Suppressor macrophage treated with lipopolysaccharide for 4 hours (primary cell): ENCODE data around the gene FBXO48.
"Not testable (repeated sequence)": the region's sequence is repeated elsewhere in the genome, so short reads cannot be mapped to it uniquely, and the experiment has no call there.

Experiments
- DNase-seq: peaks from one replicate; pipeline ENCODE4 v3.0.0-alpha.2; 2020

The FBXO48 gene

DNA sequence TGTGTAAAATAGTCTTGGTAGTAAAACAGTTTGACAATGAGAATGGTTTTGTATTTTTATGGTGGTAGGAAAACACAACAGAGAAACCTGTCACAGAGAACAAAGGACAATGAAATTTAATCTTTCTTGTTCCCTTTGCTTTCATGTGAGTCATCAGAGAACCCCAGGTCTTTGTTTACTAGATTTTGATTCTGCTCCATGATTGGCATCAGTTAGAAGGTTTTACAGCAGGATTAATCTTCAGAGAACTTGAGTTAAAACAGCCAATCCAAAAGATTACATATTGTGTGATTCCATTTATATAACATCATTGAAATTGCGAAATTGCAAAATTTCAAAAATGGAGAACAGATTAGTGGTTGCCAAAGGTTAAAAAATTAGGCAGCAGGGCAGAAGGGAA is 2.8 kb upstream of the FBXO48 start:
- peak; percentile 26 for DNase-seq

DNA sequence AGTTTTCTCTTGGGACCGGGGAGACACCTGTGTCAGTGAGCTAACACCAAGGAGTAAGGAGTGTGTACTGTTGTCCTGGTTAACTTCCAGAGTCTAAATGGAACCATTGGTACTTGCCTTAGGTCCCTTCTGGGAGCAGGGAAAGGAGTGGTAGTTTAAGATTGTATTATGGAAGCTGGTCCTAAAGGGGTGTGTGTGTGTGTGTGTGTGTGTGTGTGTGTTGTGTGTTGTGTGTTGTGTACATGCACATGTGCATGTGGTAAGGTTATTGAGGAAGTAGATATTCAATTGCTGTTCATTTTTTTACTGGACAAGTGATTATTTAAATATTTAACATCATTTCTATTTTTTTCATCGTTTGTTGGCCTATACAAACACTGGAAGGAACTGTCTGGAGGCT is 1.7 kb upstream of the FBXO48 start:
- no peak for DNase-seq

DNA sequence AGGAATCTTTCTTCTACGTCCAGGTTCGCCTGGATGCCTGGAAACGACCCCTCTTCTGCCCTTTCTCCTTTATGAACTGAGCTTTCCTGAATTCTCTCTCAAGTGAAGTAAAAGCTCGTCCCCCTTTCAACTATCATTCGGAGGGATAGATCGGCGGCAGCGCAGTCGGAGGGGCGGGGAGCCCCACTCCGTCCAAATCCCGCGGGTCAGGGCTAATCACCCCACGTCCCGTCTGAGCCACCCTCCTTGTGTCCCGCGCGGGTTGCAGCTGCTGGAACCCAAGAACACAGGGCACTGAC is 367 bp downstream of the FBXO48 start:
- DNase-seq, result no peak

DNA sequence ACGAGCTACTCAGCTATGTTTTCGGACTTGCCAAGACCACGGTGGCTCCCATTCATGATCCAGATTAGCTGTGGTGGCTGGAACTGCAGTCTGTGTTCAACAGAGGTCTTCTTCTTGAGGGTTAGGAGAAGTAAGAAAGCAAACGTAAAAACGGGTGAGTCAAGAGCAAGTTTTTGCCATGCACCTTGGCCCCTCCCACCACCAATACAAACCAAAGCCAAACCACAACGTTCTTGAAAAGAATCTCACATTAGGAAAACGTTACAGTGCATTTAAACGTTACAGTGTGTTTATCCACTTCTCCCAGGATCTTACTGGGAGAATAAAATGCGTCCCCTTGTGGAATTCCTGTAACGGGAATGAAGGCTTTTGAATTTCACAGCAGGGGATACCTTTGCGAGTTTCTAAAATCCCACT is 725 bp downstream of the FBXO48 start:
- peak; percentile 40 for DNase-seq

DNA sequence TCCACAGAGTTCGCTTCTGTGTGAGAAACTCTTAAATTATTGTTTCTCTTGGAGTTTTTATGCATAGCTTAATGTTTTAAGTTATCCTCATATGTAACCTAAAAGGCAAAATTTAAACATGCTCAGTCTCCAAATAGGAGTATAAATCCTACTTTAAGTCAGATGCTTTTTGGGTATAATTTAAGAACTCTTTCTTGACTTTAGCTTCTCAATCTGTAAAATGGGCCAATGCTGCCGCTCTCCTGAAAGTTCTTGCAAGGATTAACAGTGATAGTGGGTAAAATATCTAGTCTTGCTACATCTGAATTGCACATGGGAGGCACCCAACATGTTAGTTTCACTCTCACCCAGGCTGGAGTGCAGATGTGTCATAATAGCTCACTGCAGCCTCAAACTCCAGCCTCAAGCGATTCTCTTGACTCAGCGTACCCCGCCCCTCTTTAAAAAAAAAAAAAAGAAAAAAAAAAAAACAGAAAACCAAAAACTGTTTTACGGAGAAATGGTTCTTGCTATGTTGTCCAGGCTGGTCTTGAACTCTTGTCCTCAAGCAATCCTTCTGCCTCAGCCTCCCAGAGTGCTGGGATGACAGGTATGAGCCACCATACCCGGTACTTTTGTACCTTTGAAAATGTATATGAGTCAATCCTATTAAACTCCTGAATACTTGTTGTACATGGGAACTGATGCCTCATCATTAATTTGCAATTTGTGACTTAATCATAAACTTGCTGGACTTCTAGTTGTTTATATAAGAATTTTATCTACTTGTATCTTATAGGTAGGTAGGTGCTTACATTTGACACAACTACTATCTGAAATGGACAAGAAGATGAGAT is 1.8 kb downstream of the FBXO48 start:
- peak; percentile 75 for DNase-seq

DNA sequence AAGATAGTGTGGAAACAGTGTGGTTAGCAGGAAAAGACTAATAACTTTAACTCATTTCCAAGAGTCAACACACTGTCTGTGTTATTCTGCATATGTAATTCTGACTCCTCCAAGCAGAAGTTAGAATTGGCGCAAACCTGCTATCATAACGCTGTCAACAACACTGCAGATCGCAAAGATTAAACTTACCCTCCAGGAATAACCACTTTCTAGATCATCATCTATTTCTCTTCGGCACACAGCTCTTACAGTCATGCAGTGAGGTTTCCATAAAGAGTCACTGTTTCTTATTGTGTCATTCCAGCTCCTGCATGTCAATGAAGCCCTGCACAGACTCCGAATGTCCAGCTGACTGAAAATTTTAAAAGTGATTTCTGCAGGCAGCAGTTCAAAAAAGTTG is 2.4 kb downstream of the FBXO48 start:
- DNase-seq, result no peak

DNA sequence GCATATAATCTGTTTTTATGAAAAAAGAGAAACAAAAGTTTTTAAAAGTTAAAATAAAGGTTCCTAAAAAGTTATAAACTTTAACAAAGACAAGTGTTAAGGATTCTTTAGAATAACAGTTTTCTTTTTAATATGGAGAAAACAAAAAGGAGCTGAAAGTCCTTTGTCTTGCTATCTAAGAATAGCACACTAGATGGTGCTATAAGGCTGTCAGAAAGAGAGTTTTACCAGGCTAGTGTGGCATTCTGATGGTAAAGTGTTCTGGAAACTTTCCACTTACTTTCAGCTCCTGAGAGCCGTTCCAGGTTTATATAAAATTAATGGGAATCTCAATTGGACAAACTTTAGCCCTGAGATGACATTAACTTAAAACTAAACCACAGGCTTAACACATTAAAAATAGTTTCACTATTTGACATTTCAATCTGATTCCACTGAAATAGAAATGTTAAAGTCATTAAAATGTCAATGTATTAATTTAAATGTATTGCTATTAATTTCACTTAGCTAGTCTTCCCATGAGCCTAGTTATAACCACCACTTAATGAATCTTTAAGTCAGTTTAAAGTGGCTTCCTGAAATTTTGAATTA is 3.7 kb downstream of the FBXO48 start:
- peak; percentile 75 for DNase-seq

DNA sequence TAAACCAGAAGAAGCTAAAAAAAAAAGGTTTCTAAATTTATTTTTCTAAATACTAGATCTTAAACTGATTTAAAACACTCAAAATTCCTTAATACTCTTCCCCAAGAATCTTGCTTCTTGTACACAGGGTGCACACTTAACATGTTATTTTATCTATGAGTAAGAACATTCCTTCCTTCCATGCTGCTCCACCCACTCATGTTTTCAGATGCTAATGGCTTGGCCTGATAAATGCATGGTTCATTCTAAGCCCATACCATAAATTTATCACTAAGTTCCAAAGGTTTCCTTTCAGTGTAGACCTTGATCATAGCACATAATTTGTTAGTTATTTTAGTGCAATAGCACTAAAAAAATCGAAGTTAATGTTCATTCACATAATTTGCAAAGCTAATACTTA is 8.1 kb downstream of the FBXO48 start:
- DNase-seq, result no peak

DNA sequence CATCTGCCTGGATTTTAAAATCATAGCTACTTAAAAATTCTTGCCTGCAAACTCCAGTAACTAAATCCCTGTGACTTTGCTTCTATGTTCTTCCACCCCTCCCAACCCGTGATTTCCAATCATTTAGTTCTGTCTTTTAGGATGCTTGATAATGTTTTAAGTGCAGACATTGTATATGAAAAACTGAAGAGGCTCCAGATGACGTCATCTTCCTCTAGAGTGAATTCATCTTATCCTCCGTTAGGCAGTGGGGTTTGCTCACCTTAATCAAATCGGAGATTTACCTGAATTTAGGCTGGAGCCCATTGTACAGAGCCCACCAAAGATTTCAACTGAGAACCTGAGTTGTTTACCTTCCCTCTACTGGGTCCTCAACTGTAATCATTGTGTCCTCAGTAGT is 10.9 kb downstream of the FBXO48 start:
- no peak for DNase-seq

DNA sequence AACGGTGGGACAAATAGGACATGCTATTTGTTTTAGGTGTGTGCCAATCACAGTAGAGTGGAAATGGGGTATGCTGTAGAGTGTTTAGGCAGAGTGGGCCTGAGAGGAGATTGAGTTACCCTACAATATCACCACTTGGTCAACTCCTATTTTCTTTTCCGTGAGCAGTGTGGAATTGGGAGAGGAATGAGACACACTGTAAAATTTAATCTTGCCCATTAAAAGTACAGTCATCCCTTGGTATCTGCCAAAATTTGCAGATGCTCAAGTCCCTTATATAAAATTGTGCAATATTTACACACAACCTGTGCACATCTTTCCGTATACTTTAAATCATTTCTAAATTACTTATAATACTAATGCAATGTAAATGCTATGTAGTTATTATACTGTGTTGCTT is 12.4 kb downstream of the FBXO48 start:
- DNase-seq, result no peak

DNA sequence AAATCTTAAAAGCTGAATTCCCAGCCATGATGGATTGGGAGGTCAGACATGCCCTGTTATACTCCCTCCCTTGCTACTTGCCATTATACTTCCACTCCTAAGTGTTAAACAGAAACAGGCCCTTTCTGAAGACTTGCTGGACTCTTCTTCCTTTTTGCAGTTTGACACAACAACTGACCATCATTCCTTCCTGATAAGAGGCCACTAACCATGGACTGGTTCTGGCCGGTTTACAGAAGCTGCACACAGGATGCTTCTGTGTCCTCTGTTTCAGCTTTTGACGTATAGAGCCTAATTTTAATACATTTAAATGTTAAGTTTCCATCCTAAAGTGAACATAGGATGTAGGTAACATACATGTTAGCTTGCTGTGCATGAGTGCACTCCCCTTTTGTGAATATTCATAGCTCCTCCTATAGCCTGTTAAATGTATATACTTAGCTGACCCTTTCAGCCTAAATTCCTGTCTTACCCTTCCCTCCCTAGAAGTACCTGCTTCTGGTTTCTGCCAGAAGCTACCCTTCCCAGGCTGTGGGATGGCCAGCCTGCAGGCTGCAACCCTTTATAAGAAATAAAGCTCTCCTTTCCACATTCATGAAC is 13.2 kb downstream of the FBXO48 start:
- no peak for DNase-seq

DNA sequence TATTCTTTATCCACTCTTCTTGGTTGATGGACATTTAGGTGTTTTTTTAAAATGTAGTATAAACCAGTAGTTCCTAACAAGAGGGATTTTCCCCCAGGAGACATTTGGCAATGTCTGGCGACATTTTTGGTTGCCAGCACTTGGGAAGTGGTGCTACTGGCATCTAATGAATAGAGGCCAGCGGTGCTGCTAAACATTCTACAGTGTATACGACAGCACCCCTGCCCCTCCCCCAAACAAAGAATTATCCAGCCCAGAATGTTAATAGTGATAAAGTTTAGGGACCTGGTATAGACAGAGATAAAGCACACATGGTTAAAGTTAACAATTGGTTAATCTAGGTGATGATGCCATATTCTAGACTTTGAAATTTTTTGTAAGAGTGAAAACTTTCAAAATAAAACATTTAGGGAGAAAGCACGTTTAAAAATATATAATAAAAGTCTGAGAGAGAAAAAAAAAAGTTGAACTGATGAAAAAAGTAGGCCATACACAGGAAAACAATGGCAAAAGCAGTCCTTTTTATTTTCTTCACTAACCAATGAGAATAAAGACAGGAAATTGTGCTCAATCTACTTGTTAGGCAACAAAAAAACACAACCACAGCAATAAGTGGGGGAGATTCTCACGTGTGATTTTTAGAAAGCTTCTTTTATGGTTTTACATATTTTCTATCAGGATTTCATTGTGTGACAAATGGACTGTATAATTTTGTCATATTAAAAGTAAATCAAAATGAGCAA is 14.8 kb downstream of the FBXO48 start:
- no peak for DNase-seq

DNA sequence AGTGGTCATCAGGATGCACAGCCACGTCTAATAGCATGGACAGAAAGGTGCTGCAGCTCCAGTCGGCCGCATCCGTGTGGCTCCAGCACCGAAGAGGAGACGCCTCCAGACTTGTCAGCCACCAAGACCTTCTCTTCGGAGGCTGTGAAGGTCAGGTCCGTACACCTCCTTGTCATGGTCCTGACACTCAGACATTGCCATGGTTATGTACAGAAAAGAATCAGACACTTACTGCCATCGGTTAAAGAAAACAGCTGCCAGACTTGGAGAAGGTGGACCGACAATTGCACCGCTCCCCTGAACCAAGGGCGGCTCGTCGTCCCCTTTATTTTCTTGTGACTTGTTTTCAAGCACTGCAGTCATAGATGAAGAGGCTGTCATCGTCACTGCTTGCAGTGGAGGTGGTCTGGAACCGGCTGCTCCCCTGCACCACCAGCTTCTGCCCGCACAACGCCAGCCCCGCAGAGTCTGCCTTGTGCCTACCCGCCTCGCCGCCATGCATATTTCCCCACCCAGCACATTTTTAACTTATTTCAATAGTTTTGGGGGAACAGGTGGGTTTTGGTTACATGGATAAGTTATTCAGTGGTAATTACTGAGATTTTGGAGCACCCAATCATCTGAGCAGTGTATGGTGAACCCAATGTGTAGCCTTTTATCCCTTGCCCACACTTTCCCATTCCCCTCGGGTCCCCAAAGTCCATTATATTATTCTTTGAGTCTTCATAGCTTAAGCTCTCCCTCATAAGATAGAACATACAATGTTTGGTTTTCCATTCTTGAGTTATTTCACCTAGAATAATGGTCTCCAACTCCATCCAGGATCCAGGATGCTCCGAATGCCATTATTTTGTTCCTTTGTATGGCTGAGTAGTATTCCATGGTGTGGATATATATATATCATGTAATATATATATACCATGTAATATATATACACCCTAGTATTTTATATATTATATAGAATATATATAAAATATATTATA is 18.1 kb downstream of the FBXO48 start:
- DNase-seq, result no peak

DNA sequence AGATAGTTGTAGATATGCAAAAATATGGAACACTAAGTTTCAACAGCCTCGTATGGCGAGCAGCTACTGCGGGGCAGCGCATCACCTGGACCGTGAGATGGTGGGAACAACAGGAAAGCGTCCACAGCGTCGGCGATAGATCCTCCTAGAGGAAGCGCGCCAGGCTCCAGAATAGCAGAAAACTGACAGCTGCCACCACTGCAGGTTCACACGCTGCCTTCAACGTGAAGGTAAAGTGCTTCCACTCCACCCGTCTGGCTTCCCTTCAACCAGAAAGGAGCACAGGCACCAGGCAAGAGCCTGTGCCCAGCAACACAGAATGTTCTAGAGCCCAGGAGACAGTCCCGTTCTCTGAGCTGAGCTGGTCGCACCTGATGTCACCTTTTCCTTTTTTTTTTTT is 20.0 kb downstream of the FBXO48 start:
- no peak for DNase-seq

DNA sequence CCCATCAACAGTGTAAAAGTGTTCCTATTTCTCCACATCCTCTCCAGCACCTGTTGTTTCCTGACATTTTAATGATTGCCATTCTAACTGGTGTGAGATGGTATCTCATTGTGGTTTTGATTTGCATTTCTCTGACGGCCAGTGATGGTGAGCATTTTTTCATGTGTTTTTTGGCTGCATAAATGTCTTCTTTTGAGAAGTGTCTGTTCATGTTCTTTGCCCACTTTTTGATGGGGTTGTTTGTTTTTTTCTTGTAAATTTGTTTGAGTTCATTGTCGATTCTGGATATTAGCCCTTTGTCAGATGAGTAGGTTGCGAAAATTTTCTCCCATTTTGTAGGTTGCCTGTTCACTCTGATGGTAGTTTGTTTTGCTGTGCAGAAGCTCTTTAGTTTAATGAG is 20.7 kb downstream of the FBXO48 start:
- DNase-seq, result not testable (repeated sequence)

DNA sequence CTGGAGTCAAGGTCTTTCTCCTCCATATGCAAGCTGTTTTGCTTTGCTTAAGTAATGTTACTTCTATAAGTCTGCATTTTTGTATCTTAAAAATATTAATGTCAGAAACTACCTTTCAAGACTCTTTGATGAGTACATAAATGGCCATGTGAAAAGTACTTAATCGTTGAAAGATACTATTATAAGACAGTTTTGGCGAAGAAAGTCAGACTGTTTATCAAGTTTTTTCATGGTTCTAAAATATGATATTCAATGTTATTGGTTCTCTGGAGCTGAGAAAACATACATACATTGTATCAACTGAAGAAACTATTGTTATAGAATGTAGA is 25.1 kb downstream of the FBXO48 start:
- DNase-seq, result no peak

DNA sequence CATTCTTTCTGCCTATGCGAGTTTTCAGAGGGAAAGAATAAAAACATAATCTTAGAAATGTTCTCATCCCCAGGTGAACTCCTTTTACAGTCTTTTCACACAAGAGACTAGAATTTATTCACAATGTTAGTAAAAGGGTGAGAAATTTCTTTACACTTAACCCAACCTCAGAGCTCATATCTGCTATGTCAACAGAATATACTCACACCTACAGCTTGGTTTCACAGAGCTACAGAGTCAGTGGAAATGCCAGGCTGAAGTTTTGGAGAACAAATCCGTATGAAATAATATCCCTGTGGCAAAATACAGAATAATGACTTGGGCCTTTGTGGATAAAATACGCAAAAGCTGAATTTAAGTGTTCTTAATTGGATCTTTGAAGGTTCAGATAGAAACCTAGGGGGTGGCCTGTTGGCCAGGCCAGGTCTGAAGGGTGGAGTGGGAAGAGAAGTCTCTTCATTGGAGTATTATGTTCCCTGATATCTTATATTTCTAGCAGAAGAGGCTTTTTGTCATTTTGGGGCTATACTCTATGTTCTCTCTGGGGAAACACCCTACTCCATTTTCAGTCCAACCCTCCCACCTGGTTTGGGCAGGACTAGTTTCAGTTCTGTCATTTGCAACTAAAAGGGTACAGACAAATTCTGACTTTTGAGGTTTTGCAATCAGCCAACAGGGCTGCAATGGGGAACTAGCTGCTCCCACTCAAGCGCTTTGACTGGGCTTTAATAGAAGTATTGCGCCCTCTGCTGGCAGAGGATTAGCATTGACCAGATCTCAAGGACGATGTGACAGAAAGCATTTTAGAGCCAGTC is 25.7 kb downstream of the FBXO48 start:
- DNase-seq, result peak; percentile 98

DNA sequence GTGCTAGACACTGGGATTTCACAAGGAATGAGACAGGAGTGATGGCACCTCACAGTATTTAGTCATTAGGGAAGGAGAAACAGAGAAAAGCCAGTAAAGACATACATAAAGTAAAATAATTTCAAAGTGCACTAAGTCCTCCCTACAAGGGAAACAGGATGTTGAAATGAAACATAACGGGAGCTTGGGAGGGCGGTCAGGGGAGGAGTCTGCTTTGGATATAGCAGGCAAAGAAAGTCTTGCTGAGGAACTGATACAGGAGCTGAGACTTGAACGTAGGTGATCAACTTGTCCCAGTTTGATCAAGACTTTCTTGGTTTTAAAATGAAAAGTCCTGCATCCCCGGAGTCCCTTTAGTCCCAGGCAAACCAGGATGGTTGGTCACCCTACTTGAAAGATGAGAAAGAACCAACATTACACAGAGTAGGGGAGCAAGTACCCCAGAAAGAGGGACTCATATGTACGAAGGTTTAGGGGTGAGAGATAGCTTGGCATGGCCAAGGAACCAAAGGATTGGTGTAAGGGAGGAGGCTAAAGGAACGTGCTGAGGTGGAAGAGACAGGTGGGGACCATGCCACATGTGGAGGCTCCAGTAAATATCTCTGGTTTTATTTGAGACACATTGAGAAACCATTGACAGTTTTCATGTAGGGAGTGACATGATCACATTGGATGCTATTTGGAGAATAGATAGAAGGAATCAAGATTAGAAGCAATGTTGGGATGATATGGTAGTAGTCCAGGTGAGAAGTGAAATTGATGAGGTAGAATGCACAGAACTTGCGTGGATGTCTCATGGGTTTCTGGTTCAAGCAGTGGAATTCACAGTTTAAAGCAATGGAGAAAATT is 28.4 kb downstream of the FBXO48 start:
- DNase-seq, result peak; percentile 72

DNA sequence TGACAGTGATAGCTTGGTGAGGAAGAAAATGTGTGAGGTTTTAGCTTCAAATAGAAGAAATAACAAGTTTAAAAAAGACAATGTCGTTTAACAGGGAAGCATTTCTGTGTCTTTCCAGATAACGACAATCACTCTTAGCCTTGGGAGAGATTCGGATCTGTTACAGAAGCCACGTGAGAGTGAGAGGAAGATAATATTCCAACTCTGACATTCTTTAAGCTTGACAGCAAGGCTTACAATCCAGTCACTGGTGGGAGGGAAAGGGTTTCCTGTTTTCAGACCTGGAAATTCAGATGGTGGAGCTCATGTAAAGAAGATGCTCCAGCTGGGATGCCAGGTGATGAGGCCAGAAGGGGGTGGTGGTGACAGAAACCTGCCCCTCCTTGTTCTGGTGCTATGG is 30.8 kb downstream of the FBXO48 start:
- DNase-seq, result no peak

DNA sequence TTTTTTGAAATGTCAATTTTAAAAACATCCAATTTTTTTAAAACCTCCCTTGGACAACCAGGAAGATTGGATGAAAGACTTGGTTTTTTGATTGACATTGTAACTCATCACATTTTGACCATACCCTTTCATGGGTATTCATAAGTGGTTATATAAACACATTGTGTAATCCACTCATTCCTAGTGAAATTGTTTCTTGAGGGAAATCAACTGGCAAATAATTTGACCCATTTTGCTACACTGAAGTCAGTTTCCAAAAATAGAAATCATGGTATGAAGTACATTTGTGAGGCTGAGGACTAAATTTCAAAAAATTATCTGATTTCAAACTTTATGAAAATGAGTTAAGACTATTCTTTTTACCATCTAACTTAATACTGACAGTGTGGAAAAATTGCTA is 31.5 kb downstream of the FBXO48 start:
- DNase-seq, result no peak

DNA sequence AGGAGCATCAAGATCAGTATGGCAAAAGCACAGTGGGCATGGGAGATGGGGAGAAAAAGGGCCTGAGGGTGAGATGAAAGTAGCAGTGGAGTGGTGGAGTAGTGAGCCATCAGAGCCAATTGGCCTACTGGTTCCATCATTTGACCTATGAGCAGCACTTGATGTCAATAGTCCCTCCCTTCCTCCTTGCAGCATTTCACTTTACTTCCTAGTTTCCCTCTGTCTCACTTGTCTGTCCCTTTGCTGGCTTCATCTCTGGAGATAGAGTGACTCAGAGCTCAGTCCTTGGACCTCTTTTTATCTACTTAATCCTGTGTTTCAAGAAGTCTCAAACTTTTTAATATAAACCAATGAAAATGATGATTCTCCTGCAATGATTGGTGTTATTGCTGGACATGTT is 32.1 kb downstream of the FBXO48 start:
- DNase-seq, result peak; percentile 72
